ENCODE measurements around the gene SSX2IP.
"Not testable (repeated sequence)": the region's sequence is repeated elsewhere in the genome, so short reads cannot be mapped to it uniquely, and the experiment has no call there.

SSX2IP gene

GRCh38 chr1:84617349-84617748, 72.9 kb downstream of the SSX2IP start:
- DNase-seq (ENCODE audit: low spot score): no peak

- no peak for DNase-seq (ENCODE audit: low spot score)
Measured at GRCh38 chr1:84615790-84616189, 74.5 kb downstream of the SSX2IP start.

GRCh38 chr1:84613887-84614286, 76.4 kb downstream of the SSX2IP start:
- no peak for DNase-seq (ENCODE audit: low spot score)

- no peak for DNase-seq (ENCODE audit: low spot score)
Measured at GRCh38 chr1:84613026-84613425, 77.2 kb downstream of the SSX2IP start.

GRCh38 chr1:84611796-84612195, 78.5 kb downstream of the SSX2IP start:
- no peak for DNase-seq (ENCODE audit: low spot score)

GRCh38 chr1:84611091-84611490, 79.2 kb downstream of the SSX2IP start:
- DNase-seq (ENCODE audit: low spot score): no peak

- no peak for DNase-seq (ENCODE audit: low spot score)
Measured at GRCh38 chr1:84606977-84607376, 83.3 kb downstream of the SSX2IP start.

- DNase-seq (ENCODE audit: low spot score): no peak
Measured at GRCh38 chr1:84605157-84605556, 85.1 kb downstream of the SSX2IP start.

GRCh38 chr1:84603941-84604830, 86.1 kb downstream of the SSX2IP start:
- no peak for DNase-seq (ENCODE audit: low spot score)

GRCh38 chr1:84603223-84603622, 87.0 kb downstream of the SSX2IP start:
- DNase-seq (ENCODE audit: low spot score): no peak

- no peak for DNase-seq (ENCODE audit: low spot score)
Measured at GRCh38 chr1:84600796-84601195, 89.5 kb downstream of the SSX2IP start.

- no peak for DNase-seq (ENCODE audit: low spot score)
Measured at GRCh38 chr1:84598846-84599741, 91.2 kb downstream of the SSX2IP start.

GRCh38 chr1:84598418-84598817, 91.8 kb downstream of the SSX2IP start:
- DNase-seq (ENCODE audit: low spot score): no peak

GRCh38 chr1:84597011-84597410, 93.2 kb downstream of the SSX2IP start:
- no peak for DNase-seq (ENCODE audit: low spot score)

- not testable (repeated sequence) for DNase-seq (ENCODE audit: low spot score)
Measured at GRCh38 chr1:84594959-84595358, 95.3 kb downstream of the SSX2IP start.

Data from globus pallidus (tissue), 1 donor.